HG03103 (cell line): ENCODE results near the gene GNB3.
"Not testable (repeated sequence)": the region's sequence is repeated elsewhere in the genome, so short reads cannot be mapped to it uniquely, and the experiment has no call there.

ENCODE experiments used
- ATAC-seq: cut with Tn5 transposase; IDR thresholded peaks from one replicate; pipeline ENCODE4 v1.9.1; 2021; ENCODE audit warnings: low read depth; ENCODE audit not compliant: unreplicated experiment

GNB3 gene

DNA sequence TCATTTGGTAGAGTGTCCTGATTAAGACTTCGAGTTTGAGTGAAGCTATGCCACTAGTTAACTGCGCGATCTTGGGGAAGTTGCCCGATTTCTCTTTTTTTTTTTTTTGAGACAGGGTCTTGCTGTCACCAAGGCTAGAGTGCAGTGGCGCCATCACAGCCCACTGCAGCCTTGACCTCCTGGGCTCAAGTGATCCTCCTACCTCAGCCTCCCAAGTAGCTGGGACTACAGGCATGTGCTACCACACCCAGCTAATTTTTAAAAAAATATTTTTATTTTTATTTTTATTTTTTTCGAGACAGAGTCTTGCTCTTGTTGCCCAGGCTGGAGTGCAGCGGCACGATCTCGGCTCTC lies 33.3 kb downstream of the GNB3 start:
- not testable (repeated sequence) for ATAC-seq

- not testable (repeated sequence) for ATAC-seq
Measured at GRCh38 chr12:6879824-6880223, 39.1 kb downstream of the GNB3 start.

DNA sequence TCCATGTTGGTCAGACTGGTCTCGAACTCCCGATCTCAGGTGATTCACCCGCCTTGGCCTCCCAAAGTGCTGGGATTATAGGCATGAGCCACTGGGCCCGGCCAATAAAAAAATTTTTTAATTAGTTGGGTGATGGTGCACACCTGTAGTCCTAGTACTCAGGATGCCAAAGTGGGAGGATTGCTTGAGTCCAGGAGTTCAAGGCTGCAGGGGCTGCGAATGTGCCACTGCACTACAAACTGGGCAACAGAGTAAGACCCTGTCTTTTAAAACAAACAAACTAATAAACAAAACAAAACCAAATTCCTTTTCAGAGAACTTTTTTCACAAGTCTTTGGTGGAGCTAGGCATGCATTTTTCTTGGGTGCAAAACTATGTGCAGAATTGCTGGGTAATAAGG lies 42.5 kb downstream of the GNB3 start:
- ATAC-seq = no peak

DNA sequence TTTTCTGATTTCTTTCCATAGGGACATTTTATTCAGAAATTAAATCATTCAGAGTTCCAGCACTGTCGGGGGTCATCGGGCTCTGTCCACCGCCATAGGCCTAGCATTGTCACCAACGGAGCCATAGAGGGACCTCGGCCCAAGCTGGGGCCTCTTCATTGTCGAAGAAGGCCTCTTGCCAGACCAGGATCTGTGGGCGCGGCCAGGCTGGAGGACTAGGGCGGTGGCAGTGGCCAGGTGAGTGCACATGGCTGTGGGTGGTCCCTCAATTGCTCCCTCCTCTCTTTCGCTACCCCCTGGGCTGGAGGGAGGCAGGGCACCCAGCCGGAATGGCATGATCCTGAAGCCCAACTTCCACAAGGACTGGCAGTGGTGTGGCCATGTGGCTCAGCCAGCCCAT lies 43.0 kb downstream of the GNB3 start:
- no peak for ATAC-seq

DNA sequence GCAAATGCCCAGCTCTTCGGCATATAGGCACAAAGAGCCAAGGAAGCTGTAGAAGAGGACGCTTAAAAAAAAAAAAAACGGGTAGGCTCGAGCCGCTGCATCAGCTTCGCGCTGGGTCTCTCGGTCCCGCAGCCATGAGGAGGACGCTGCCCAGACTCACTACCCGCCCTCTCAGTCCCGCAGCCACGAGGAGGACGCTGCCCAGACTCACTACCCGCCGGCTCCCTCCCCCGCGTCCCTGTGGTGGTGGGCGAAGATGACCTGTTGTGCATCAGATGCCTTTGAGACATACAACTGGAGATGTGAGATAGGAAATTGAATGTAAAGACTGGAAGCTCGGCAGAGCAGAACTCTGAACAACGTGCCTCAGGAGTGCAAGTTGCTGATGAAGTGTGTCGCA lies 43.8 kb downstream of the GNB3 start:
- no peak for ATAC-seq

DNA sequence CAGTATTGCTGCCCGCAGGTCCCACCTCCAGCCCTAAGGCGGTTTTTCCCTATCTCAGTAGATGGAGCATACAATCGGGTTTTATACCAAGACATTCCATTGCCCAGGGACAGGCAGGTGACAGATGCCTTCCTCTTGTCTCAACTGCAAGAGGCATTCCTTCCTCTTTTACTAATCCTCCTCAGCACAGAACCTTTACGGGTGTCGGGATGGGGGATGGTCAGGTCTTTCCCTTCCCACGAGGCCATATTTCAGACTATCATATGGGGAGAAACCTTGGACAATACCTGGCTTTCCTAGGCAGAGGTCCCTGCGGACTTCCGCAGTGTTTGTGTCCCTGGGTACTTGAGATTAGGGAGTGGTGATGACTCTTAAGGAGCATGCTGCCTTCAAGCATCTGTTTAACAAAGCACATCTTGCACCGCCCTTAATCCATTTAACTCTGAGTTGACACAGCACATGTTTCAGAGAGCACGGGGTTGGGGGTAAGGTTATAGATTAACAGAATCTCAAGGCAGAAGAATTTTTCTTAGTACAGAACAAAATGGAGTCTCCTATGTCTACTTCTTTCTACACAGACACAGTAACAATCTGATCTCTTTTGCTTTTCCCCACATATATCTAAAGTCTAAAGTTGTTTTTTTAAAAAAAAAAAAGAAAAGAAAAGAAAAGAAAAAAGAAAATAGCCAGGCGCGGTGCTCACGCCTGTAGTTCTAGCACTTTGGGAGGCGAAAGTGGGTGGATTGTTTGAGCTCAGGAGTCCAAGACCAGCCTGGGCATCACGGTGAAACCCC lies 45.7 kb downstream of the GNB3 start:
- not testable (repeated sequence) for ATAC-seq

GRCh38 chr12:6887460-6887859 lies 46.7 kb downstream of the GNB3 start:
- no peak for ATAC-seq

DNA sequence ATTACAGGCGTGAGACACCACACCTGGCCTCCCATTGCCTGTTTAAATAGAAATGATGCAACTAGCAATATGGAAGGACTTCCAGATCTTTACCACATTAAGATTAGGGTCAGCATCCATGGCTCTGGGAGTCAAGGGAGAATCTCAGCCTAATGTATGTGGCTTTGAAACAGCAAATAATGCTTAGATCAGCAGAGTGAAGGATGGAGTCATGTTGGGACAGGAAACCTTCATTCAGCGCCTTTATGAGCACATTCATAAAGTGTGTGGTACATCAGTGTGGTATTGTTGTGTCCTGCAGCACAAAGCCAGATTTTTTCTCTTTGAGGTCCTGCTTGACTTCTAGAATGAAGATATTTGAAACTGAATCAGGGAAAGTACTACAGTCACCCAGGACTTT lies 47.6 kb downstream of the GNB3 start:
- no peak for ATAC-seq

- not testable (repeated sequence) for ATAC-seq
Measured at GRCh38 chr12:6888794-6889193, 48.1 kb downstream of the GNB3 start.

- not testable (repeated sequence) for ATAC-seq
Measured at GRCh38 chr12:6889775-6890573, 49.2 kb downstream of the GNB3 start.

DNA sequence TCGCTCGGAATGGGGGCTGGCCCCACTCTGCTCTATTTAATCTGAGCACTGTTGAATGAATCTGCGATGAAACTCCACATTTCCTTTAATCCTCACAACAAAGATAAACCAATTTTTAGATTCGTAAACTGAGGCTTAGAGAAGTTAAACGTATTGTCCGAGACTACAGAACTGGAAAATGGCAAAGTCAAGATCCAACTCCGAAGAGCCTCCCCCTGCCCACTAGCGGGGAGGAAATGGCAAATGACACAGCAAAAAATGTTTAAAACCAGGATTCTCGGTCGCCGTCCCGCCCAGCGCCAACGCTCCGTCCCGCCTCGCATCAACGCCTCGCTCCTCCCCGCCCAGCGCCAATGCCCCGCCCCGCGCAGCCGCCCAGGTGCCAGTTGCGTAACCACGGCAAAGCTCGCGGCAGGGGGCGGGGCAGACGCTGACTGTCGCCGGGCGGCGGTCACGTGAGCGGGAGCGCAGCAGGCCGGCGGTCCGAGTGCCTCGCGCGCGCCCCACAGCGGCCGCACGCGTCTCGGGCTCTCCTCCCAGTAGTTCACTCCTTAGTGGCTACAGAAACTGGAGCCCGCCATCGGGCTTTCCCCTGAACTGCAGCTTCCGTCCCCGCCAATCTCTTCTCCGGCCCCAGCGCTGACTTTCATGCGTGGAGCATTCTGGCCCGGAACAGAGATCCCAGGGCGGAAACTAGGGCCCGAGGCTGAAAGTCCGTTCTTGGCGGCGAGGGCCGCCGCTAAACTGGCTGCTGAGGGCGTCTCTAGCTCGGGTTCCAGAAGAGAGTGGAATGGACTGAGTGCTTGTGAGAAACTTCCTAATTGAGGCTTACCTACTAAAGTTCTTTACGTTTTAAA lies 50.3 kb downstream of the GNB3 start:
- ATAC-seq = peak; percentile 88

- no peak for ATAC-seq
Measured at GRCh38 chr12:6891646-6892001, 50.9 kb downstream of the GNB3 start.

- ATAC-seq = not testable (repeated sequence)
Measured at GRCh38 chr12:6892683-6893082, 52.0 kb downstream of the GNB3 start.

DNA sequence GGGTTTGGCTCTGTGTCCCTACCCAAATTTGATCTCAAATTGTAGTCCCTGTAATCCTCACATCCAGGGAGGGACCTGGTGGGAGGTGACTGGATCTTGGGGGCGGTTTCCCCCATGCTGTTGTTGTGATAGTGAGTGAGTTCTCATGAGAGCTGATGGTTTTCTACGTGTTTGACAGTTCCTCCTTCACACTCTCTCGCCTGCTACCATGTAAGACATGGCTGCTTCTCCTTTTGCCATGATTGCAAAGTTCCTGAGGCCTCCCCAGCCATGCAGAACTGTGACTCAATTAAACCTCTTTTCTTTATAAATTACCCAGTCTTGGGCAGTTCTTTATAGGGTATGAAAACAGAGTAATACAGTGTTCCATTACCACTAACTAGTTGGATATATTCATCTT lies 53.6 kb downstream of the GNB3 start:
- ATAC-seq = no peak
